OCI-LY1 (cell line): Measurements from ENCODE around the gene SYT7.

ENCODE experiments used
- EZH2 ChIP-seq: fragments of 200-600 bp; sonication (generic), shearing (Covaris generic); IDR thresholded peaks from 2 replicates; pipeline ENCODE4 v1.8.0; 2017; ENCODE audit warnings: borderline replicate concordance, mixed run types, mild to moderate bottlenecking, antibody characterized with exemption, low read length, moderate library complexity, mixed read lengths
- TF ChIP-seq, protein P1 (sequence below): fragments of 200-600 bp; sonication (generic), shearing (Covaris generic); IDR thresholded peaks from 2 replicates; pipeline ENCODE4 v1.5.1; 2017; ENCODE audit warnings: mild to moderate bottlenecking, antibody characterized with exemption, low read length, moderate library complexity, mixed read lengths

DNA sequence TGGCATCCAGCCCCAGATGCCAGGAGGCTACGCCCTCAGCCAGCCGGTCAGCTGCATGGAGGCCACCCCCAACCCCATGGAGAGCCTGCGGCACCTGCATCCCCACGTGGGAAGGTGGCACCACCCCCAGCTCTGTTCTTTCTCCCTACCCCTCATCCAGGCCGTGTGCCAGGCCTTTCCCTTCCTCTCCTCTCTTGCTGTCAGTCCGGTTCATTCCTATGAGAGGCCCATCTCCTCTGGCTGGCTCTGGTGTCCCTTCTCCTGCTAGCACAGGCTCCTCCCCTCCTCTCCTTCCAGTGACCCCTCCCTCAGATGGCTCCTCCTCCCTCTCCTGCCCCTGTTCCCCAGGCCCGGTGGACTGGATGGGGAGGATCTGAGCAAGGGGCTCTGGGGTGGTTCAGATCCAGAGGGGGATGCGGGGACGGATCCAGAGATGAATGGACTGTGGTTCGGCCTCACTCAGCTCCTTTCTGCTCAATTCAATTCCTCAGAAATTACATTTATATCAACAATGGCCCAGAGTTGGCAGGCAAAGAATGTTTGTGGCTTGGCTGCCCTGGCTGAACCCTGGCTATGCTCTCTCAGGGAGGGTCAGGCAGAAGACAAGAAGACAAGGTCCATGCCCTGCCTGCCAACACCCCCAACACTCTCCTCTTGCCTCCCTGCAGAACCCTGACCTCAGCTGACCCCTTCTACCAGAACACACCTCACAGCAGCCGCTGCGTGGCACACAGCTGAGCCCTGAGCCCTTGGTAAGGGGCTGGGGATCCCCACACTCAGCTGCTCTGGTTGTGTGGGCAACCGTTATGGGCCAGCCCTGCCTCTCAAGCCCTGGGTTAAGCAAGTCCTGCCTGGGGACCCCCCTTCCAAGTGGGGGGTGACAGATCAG, 90.8 kb downstream of the SYT7 start:
- TF ChIP-seq, protein P1, sequence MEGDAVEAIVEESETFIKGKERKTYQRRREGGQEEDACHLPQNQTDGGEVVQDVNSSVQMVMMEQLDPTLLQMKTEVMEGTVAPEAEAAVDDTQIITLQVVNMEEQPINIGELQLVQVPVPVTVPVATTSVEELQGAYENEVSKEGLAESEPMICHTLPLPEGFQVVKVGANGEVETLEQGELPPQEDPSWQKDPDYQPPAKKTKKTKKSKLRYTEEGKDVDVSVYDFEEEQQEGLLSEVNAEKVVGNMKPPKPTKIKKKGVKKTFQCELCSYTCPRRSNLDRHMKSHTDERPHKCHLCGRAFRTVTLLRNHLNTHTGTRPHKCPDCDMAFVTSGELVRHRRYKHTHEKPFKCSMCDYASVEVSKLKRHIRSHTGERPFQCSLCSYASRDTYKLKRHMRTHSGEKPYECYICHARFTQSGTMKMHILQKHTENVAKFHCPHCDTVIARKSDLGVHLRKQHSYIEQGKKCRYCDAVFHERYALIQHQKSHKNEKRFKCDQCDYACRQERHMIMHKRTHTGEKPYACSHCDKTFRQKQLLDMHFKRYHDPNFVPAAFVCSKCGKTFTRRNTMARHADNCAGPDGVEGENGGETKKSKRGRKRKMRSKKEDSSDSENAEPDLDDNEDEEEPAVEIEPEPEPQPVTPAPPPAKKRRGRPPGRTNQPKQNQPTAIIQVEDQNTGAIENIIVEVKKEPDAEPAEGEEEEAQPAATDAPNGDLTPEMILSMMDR, result no peak
- TF ChIP-seq EZH2, result no peak
